MCF 10A (cell line): Measurements from ENCODE around the gene SENP6. TPM values are rescaled to one million over a fixed set of nuclear protein-coding genes. Genes with fewer than 3 reads are reported as not detected.
"Not testable (repeated sequence)": the region's sequence is repeated elsewhere in the genome, so short reads cannot be mapped to it uniquely, and the experiment has no call there.

Source experiments
- BruUV-seq: library from RNA; stranded (reverse); fragments of 400-500 nt; replicated peaks from 2 replicates; lab custom pipeline; 2021; lab: Mats Ljungman, UMichigan
- CTCF ChIA-PET: fragments of 300-600 bp; sonication (Branson Sonifier 250); formaldehyde crosslinking; extraction: SDS; loops from one replicate; lab custom pipeline; 2021; ENCODE audit warnings: antibody characterized with exemption, inconsistent platforms; lab: Yijun Ruan, JAX
- POLR2A ChIA-PET: fragments of 300-600, 350-650 bp; sonication (Branson Sonifier 250); formaldehyde crosslinking; extraction: SDS; loops from one replicate; lab custom pipeline; 2020; ENCODE audit warnings: antibody characterized with exemption, inconsistent platforms; lab: Yijun Ruan, JAX
- DNase-seq: peaks from one replicate; pipeline ENCODE4 v3.0.0-alpha.2; 2018; ENCODE audit not compliant: unreplicated experiment
- H3K27ac Mint-ChIP-seq: one replicate; pipeline ENCODE4 v1.8.0; 2022; ENCODE audit warnings: mild to moderate bottlenecking, low read depth, mixed read lengths; ENCODE audit not compliant: unreplicated experiment
- H3K27me3 Mint-ChIP-seq: one replicate; pipeline ENCODE4 v1.8.0; 2022; ENCODE audit warnings: mixed read lengths; ENCODE audit not compliant: insufficient read depth, unreplicated experiment
- H3K36me3 Mint-ChIP-seq: one replicate; pipeline ENCODE4 v1.8.0; 2022; ENCODE audit warnings: mild to moderate bottlenecking, moderate library complexity, mixed read lengths; ENCODE audit not compliant: insufficient read depth, unreplicated experiment
- H3K4me1 Mint-ChIP-seq: one replicate; pipeline ENCODE4 v1.8.0; 2022; ENCODE audit warnings: mixed read lengths; ENCODE audit not compliant: insufficient read depth, unreplicated experiment
- H3K4me3 Mint-ChIP-seq: one replicate; pipeline ENCODE4 v1.8.0; 2022; ENCODE audit warnings: mild to moderate bottlenecking, moderate library complexity, mixed read lengths; ENCODE audit not compliant: unreplicated experiment
- H3K9me3 Mint-ChIP-seq: one replicate; pipeline ENCODE4 v1.8.0; 2022; ENCODE audit warnings: mixed read lengths; ENCODE audit not compliant: unreplicated experiment
- intact Hi-C: fragments of 100-400 bp; cut with micrococcal nuclease; formaldehyde crosslinking; loops from 2 replicates; pipeline ENCODE4 v1.14.1; 2022
- total RNA-seq: library from RNA; stranded (reverse); gene quantifications from 2 replicates; pipeline ENCODE4 v1.2.3, GENCODE V29; 2022
- TF ChIP-seq, protein P1 (sequence below): fragments of 200-600 bp; IDR thresholded peaks from one replicate; pipeline ENCODE4 v1.8.0; 2022; ENCODE audit warnings: antibody characterized with exemption, mild to moderate bottlenecking; ENCODE audit not compliant: unreplicated experiment

Gene SENP6
- total RNA-seq, 1 experiment from 2014 or later = 101 TPM

DNA sequence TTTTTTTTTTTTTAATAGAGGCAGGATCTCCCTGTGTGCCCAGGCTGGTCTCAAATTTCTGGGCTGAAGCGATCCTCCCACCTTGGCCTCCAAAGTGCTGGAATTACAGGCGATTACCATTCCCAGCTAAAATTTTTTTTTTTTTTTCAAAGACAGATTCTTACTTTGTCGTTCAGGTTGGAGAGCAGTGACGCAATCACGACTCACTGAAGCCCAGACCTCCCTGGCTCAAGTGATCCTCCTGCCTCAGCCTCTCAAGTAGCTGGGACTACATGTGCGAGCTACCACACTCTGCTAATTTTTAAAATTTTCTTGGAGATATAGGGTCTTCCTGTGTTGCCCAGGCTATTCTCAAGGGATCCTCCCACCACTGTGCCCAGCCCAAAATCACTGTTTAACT, 89.3 kb downstream of the SENP6 start:
- ChIA-PET POLR2A (no interaction called here), CTCF (interaction anchor here (1.6 kb wide), 1 partner anchor 9 kb away, joined by 5 read pairs; no protein-coding TSS in a partner anchor)
- H3K36me3 Mint-ChIP-seq = peaks cover 90% of the 10 kb centered on the region
- no peak overlapping the region for H3K4me3 Mint-ChIP-seq
- peak; percentile 50 for DNase-seq
- H3K27me3 Mint-ChIP-seq = no peaks in the 10 kb centered on the region
- no peaks in the 10 kb centered on the region for H3K4me1 Mint-ChIP-seq
- TF ChIP-seq, protein P1, sequence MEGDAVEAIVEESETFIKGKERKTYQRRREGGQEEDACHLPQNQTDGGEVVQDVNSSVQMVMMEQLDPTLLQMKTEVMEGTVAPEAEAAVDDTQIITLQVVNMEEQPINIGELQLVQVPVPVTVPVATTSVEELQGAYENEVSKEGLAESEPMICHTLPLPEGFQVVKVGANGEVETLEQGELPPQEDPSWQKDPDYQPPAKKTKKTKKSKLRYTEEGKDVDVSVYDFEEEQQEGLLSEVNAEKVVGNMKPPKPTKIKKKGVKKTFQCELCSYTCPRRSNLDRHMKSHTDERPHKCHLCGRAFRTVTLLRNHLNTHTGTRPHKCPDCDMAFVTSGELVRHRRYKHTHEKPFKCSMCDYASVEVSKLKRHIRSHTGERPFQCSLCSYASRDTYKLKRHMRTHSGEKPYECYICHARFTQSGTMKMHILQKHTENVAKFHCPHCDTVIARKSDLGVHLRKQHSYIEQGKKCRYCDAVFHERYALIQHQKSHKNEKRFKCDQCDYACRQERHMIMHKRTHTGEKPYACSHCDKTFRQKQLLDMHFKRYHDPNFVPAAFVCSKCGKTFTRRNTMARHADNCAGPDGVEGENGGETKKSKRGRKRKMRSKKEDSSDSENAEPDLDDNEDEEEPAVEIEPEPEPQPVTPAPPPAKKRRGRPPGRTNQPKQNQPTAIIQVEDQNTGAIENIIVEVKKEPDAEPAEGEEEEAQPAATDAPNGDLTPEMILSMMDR = no peak
- intact Hi-C loops = no loop called here
- H3K27ac Mint-ChIP-seq = no peak overlapping the region
- no TSS peak for BruUV-seq
- no peaks in the 10 kb centered on the region for H3K9me3 Mint-ChIP-seq

DNA sequence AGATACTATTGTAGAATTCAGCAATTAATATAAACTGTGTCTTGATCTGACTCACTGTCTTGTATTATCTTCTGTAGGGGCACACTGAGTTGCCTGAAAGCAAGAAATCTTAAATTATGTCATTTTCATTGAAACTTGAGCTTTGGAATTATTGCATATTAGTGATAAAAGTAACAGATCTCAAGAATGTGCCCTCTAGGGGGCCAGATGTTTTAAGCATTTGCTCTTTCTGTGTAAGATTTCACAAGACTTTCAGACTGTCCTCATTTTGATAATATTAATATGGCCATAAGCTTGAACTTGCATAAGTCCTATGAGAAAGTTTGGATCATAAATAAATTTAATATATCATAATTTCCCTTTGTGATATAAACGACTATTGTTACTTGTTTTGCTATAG, 91.9 kb downstream of the SENP6 start:
- peak; percentile 17 for DNase-seq
- H3K27ac Mint-ChIP-seq = no peak overlapping the region
- TF ChIP-seq, protein P1 = no peak

DNA sequence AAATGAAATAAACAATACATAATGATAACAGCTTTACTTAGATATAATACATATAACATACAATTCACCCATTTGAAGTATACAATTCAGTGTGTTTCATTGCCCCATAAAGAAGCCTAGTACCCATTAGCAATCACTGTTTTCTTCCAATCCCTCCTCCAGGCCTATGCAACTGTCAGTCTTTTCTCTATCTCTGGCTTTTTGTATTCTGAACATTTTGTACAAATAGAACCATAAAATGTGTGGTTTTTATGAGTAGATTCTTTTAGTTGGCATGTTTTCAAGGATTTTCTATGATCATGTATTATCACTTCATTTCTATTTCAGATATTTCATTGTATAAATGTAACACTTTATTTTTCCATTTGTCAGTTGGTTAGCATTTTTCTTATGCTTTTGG, 92.7 kb downstream of the SENP6 start:
- Mint-ChIP-seq H3K9me3 (no peaks in the 10 kb centered on the region), H3K36me3 (peaks cover 92% of the 10 kb centered on the region), H3K4me3 (no peak overlapping the region), H3K4me1 (no peaks in the 10 kb centered on the region), H3K27ac (no peak overlapping the region), H3K27me3 (no peaks in the 10 kb centered on the region)
- BruUV-seq = no TSS peak
- TF ChIP-seq, protein P1 = no peak
- CTCF ChIA-PET = no interaction called here
- no peak for DNase-seq
- intact Hi-C loops = no loop called here
- POLR2A ChIA-PET = no interaction called here

More for the DNA sequence above, 91.9 kb downstream of the SENP6 start:
- no peak overlapping the region for H3K4me3 Mint-ChIP-seq
- CTCF ChIA-PET = interaction anchor here (0.6 to 1.2 kb wide), 3 partner anchors 13 to 438 kb away, joined by 3 to 6 read pairs (median 3); no protein-coding TSS in a partner anchor
- no peaks in the 10 kb centered on the region for H3K27me3 Mint-ChIP-seq
- no peaks in the 10 kb centered on the region for H3K4me1 Mint-ChIP-seq
- POLR2A ChIA-PET = interaction anchor here (0.8 kb wide), 1 partner anchor 9 kb away, joined by 3 read pairs; no protein-coding TSS in a partner anchor
- intact Hi-C loops = no loop called here
- H3K36me3 Mint-ChIP-seq = peaks cover 90% of the 10 kb centered on the region
- no peaks in the 10 kb centered on the region for H3K9me3 Mint-ChIP-seq
- BruUV-seq = no TSS peak

GRCh38 chr6:75708334-75708733, 106.7 kb downstream of the SENP6 start:
- H3K27me3 Mint-ChIP-seq, DNase-seq, H3K4me3 Mint-ChIP-seq, CTCF ChIA-PET, intact Hi-C loops, BruUV-seq, H3K9me3 Mint-ChIP-seq, H3K27ac Mint-ChIP-seq, H3K4me1 Mint-ChIP-seq: not testable (repeated sequence)
- peaks cover 81% of the 10 kb centered on the region for H3K36me3 Mint-ChIP-seq
- POLR2A ChIA-PET = interaction anchor here (0.6 to 1.0 kb wide), 4 partner anchors 10 to 40 kb away, joined by 3 read pairs; no protein-coding TSS in a partner anchor
